Uterus (tissue), 4 donors: ENCODE results near the gene TSKS. TPM values are rescaled to one million over a fixed set of nuclear protein-coding genes. Genes with fewer than 3 reads are reported as not detected.

Experiments used
- DNase-seq, 2 donors: peaks; one replicate each; pipeline ENCODE4 v3.0.0-alpha.2; 2019 to 2020
- H3K27ac ChIP-seq, 2 donors: fragments of 200-600 bp; sonication (generic); 1 replicate in 1 of 2; 2 replicates in 1 of 2; pipeline ENCODE4 v1.5.1; 2016 to 2018
- H3K27me3 ChIP-seq, 2 donors: fragments of 200-600 bp; sonication (generic); one replicate each; pipeline ENCODE4 v1.5.1; 2018 to 2019; ENCODE audit warnings: control low read depth in 1 of 2
- H3K36me3 ChIP-seq, 2 donors: fragments of 200-600 bp; sonication (generic); one replicate each; pipeline ENCODE4 v1.5.1; 2019; ENCODE audit warnings: control low read depth in 1 of 2
- H3K4me1 ChIP-seq, 2 donors: fragments of 200-600 bp; sonication (generic); one replicate each; pipeline ENCODE4 v1.5.1; 2018 to 2019; ENCODE audit warnings: control low read depth in 1 of 2
- H3K4me3 ChIP-seq, 2 donors: fragments of 200-600 bp; sonication (generic); 1 replicate in 1 of 2; 2 replicates in 1 of 2; pipeline ENCODE4 v1.5.1; 2018 to 2019; ENCODE audit warnings: mild to moderate bottlenecking in 1 of 2
- H3K9me3 ChIP-seq, 2 donors: fragments of 200-600 bp; sonication (generic); one replicate each; pipeline ENCODE4 v1.5.1; 2019; ENCODE audit warnings: control low read depth in 1 of 2
- POLR2A ChIP-seq, 2 donors: fragments of 450-650 bp; IDR thresholded peaks; one replicate each; pipeline ENCODE4 v1.6.1; 2016; ENCODE audit warnings: antibody characterized with exemption in 2 of 2, mild to moderate bottlenecking in 1 of 2, moderate library complexity in 1 of 2
- intact Hi-C: fragments of 100-400 bp; cut with DNase I; formaldehyde crosslinking; loops from one replicate; pipeline ENCODE4 v1.15.1; 2023; ENCODE audit warnings: low total_unique reads
- total RNA-seq, 4 donors: library from RNA; depleted of rRNA in 3 of 4; stranded (reverse); fragments of >200 nt in 3 of 4; gene quantifications; one replicate each; pipeline versions ENCODE4 v1.1.0 to v1.2.4, GENCODE V29; 2014 to 2023
- TF ChIP-seq, protein P1 (sequence below), 4 experiments: fragments of 200-600 bp in 2 of 4; fragments of 450-650 bp in 2 of 4; sonication (generic) in 2 of 4; IDR thresholded peaks; one replicate each; pipeline ENCODE4 v1.5.1; 2016 to 2019; ENCODE audit warnings: antibody characterized with exemption in 4 of 4, mild to moderate bottlenecking in 2 of 4, moderate library complexity in 1 of 4
- donor health status: DM: yes; HTN: yes; CAD: no.

TSKS gene
- total RNA-seq, 4 donors from 2014 or later: 0.28 to 1.9 TPM; not detected in 2

DNA sequence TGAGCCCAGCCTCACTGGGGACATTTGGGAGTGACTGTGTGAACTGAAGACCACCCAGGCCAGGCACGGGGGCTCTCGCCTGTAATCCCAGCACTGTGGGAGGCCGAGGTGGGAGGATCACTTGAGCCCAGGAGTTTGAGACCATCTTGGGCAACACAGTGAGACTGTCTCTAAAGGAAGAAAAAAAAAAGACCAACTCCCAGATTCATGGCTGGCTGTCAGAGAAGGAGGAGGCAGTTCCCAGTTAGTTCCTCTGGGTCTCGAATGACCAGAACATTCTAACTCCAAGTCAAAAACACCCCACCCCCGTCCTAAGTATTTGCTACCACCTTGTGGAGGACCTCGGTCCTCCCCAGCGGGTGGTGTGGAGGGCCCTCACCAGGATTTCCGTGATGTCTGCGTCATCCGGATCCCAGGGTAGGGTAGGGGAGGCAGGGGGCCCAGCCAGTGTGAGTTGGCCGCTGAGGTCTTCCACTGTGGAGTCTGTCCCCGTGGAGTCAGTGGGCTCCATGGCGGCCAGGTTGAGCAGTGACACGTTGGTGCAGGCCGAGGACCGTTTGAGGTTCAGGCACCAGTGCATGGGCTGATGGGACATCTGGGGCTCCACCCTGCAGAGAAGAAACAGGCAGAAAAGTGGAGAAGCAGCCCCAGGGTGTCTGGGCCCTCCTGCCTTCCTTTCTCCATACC, 1.3 kb downstream of the TSKS start:
- no peaks in the 10 kb centered on the region for H3K9me3 ChIP-seq
- no peaks in the 10 kb centered on the region for H3K27me3 ChIP-seq
- intact Hi-C loops: no loop called here
- peak; percentile 58 to 64 for DNase-seq
- no peak overlapping the region for H3K4me3 ChIP-seq
- peaks cover 0 to 3% of the 10 kb centered on the region in 2 donors for H3K4me1 ChIP-seq
- no peaks in the 10 kb centered on the region for H3K36me3 ChIP-seq
- TF ChIP-seq POLR2A (IDR thresholded peaks at IDR 0.05): no peak
- TF ChIP-seq, protein P1, sequence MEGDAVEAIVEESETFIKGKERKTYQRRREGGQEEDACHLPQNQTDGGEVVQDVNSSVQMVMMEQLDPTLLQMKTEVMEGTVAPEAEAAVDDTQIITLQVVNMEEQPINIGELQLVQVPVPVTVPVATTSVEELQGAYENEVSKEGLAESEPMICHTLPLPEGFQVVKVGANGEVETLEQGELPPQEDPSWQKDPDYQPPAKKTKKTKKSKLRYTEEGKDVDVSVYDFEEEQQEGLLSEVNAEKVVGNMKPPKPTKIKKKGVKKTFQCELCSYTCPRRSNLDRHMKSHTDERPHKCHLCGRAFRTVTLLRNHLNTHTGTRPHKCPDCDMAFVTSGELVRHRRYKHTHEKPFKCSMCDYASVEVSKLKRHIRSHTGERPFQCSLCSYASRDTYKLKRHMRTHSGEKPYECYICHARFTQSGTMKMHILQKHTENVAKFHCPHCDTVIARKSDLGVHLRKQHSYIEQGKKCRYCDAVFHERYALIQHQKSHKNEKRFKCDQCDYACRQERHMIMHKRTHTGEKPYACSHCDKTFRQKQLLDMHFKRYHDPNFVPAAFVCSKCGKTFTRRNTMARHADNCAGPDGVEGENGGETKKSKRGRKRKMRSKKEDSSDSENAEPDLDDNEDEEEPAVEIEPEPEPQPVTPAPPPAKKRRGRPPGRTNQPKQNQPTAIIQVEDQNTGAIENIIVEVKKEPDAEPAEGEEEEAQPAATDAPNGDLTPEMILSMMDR (IDR thresholded peaks at IDR 0.05): peak; percentile 29 to 51 (median 38)
- peak overlapping the region; percentile 81 to 82 for H3K27ac ChIP-seq

DNA sequence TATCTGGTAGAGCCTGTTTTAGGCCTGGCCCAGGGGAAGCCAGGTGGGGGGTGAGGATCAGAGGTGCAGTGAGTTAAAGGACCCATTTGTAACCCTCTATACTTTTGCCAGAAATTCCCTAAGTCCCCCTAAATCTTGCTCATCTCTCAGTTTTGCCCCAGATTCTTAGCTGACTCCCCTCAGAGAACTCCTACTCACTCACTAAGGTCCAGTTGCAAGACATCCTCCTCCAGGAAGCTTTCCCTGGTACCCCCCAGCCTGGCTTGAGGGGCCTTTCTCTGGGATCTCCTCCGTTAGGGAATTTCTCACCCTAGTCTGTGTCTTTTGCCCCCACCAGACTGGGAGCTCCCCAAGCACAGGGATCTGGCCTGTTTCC, 1.9 kb downstream of the TSKS start:
- peaks cover 0 to 3% of the 10 kb centered on the region in 2 donors for H3K4me1 ChIP-seq
- peak overlapping the region; percentile 81 to 82 for H3K27ac ChIP-seq
- H3K27me3 ChIP-seq: no peaks in the 10 kb centered on the region
- DNase-seq: no peak
- no peak for TF ChIP-seq POLR2A (IDR thresholded peaks at IDR 0.05)
- TF ChIP-seq, protein P1 (IDR thresholded peaks at IDR 0.05): no peak
- no peaks in the 10 kb centered on the region for H3K9me3 ChIP-seq
- intact Hi-C loops: no loop called here
- H3K4me3 ChIP-seq: no peak overlapping the region
- no peaks in the 10 kb centered on the region for H3K36me3 ChIP-seq

DNA sequence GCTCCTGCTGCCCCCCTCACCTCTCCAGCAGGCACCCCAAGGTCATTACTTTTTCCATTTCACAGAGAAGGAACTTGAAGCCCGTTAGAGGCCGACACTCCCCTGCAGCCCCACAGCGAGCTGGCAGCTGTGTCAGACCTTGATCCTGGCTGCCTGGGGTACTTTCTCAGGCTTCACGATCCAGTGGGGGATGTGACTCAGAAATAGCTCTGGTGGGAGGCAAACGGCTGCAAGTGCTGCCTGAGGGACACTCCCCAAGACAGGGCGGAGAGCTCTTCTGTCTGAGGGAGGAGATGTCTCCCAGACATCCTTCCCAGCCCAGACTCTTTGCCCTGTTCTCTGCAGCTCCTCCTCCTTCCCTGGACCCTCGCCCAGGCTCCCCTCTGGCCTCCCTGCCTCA, 4.8 kb downstream of the TSKS start:
- no peak overlapping the region for H3K4me3 ChIP-seq
- intact Hi-C loops: no loop called here
- peaks cover 0 to 3% of the 10 kb centered on the region in 2 donors for H3K4me1 ChIP-seq
- no peaks in the 10 kb centered on the region for H3K9me3 ChIP-seq
- no peaks in the 10 kb centered on the region for H3K36me3 ChIP-seq
- H3K27ac ChIP-seq: peak overlapping the region in 1 of 2 donors; percentile 47
- no peak for DNase-seq
- TF ChIP-seq, protein P1 (IDR thresholded peaks at IDR 0.05): no peak
- TF ChIP-seq POLR2A (IDR thresholded peaks at IDR 0.05): no peak
- H3K27me3 ChIP-seq: no peaks in the 10 kb centered on the region

DNA sequence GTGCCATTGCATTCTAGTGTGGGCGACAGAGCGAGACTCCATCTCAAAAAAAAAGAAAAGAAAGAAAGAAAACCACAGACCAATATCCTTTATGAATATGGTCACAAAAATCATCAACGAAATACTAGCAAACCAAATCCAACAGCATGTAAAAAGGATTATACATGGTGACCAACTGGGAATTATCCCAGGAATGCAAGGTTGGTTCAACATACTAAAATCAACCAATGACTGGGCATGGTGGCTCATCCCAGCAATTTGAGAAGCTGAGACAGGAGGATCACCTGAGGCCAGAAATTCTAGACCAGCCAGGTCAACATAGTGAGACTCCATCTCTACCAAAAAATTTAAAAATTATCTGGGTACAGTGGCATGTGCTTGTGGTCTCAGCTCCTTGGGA, 7.2 kb downstream of the TSKS start:
- TF ChIP-seq POLR2A (IDR thresholded peaks at IDR 0.05): no peak
- TF ChIP-seq, protein P1 (IDR thresholded peaks at IDR 0.05): no peak
- Histone ChIP-seq H3K27ac (no peak overlapping the region), H3K36me3 (no peaks in the 10 kb centered on the region), H3K4me1 (no peaks in the 10 kb centered on the region), H3K27me3 (no peaks in the 10 kb centered on the region), H3K9me3 (no peaks in the 10 kb centered on the region), H3K4me3 (no peak overlapping the region)
- no peak for DNase-seq
- intact Hi-C loops: no loop called here

DNA sequence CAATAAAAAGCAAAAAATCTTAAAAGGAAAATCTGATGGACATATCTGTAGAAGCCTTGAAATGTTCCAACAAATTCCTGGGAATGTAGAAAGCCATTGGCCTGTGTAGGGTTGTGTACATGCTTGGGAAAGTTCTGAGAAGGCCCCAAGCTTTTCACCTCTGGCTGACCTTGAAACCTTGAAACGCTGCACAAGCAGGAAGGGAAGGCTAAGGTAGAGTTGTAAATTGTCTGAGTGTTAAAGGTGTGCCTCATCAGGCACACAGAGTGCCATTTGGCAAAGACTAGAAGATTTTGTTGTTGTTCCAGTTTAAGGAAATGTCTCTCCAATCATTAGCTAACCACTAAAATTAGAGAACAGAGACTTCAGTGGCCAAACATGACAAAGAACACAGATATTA, 10.4 kb downstream of the TSKS start:
- no peaks in the 10 kb centered on the region for H3K27me3 ChIP-seq
- no peak for DNase-seq
- no peak overlapping the region for H3K4me3 ChIP-seq
- no peaks in the 10 kb centered on the region for H3K36me3 ChIP-seq
- intact Hi-C loops: no loop called here
- H3K4me1 ChIP-seq: no peaks in the 10 kb centered on the region
- H3K27ac ChIP-seq: no peak overlapping the region
- TF ChIP-seq, protein P1 (IDR thresholded peaks at IDR 0.05): no peak
- no peak for TF ChIP-seq POLR2A (IDR thresholded peaks at IDR 0.05)
- no peaks in the 10 kb centered on the region for H3K9me3 ChIP-seq
